UCSD-AML1 (cell line): ENCODE data around the gene AMOT.
A peak's percentile ranks its signal among the peaks of the same experiment; 100 is the strongest.
"Not testable (repeated sequence)": the region's sequence is repeated elsewhere in the genome, so short reads cannot be mapped to it uniquely, and the experiment has no call there.

Experiments used
- DNase-seq: peaks from one replicate; lab custom pipeline; 2025; ENCODE audit not compliant: unreplicated experiment; lab: John Stamatoyannopoulos, UW

AMOT gene

GRCh38 chrX:112840382-112841113, at the start of gene AMOT:
TSS of gene AMOT (minus strand) at chrX:112840831. CDS start at chrX:112823126, 17,705 bp downstream.
- peak; percentile 69 for DNase-seq

GRCh38 chrX:112889400-112889799, 48.8 kb upstream of the AMOT start:
- peak; percentile 43 for DNase-seq

- peak; percentile 15 for DNase-seq
Measured at GRCh38 chrX:112888916-112889315, 48.3 kb upstream of the AMOT start.

- no peak for DNase-seq
Measured at GRCh38 chrX:112877771-112878173, 37.1 kb upstream of the AMOT start.

GRCh38 chrX:112874614-112875013, 34.0 kb upstream of the AMOT start:
- DNase-seq: no peak

GRCh38 chrX:112874175-112874574, 33.5 kb upstream of the AMOT start:
- no peak for DNase-seq

- DNase-seq: no peak
Measured at GRCh38 chrX:112868586-112868985, 28.0 kb upstream of the AMOT start.

- no peak for DNase-seq
Measured at GRCh38 chrX:112867570-112867969, 26.9 kb upstream of the AMOT start.

GRCh38 chrX:112866175-112866574, 25.5 kb upstream of the AMOT start:
- no peak for DNase-seq

GRCh38 chrX:112865464-112866025, 24.9 kb upstream of the AMOT start:
- DNase-seq: no peak

- no peak for DNase-seq
Measured at GRCh38 chrX:112863850-112864249, 23.2 kb upstream of the AMOT start.

- no peak for DNase-seq
Measured at GRCh38 chrX:112857478-112857878, 16.8 kb upstream of the AMOT start.

- not testable (repeated sequence) for DNase-seq
Measured at GRCh38 chrX:112854901-112855300, 14.3 kb upstream of the AMOT start.

- no peak for DNase-seq
Measured at GRCh38 chrX:112852851-112853250, 12.2 kb upstream of the AMOT start.

GRCh38 chrX:112851806-112852205, 11.2 kb upstream of the AMOT start:
- no peak for DNase-seq

- DNase-seq: no peak
Measured at GRCh38 chrX:112851161-112851779, 10.6 kb upstream of the AMOT start.

GRCh38 chrX:112849016-112849415, 8.4 kb upstream of the AMOT start:
- DNase-seq: no peak

- no peak for DNase-seq
Measured at GRCh38 chrX:112846782-112847181, 6.2 kb upstream of the AMOT start.

GRCh38 chrX:112846187-112846586, 5.6 kb upstream of the AMOT start:
- no peak for DNase-seq

GRCh38 chrX:112844250-112844649, 3.6 kb upstream of the AMOT start:
- no peak for DNase-seq

- DNase-seq: no peak
Measured at GRCh38 chrX:112841820-112842157, 1.2 kb upstream of the AMOT start.

GRCh38 chrX:112841114-112841819, 636 bp upstream of the AMOT start:
- peak; percentile 73 for DNase-seq
